HepG2 (cell line): ENCODE data around the gene MAT2A. TPM values are rescaled to one million over a fixed set of nuclear protein-coding genes. Genes with fewer than 3 reads are reported as not detected.
A peak's percentile ranks its signal among the peaks of the same experiment; 100 is the strongest.

ENCODE experiments used
- GZF1 ChIP-seq: sonication (generic); formaldehyde crosslinking; IDR thresholded peaks from 2 replicates; pipeline ENCODE4 v1.5.1; 2020; ENCODE audit warnings: mild to moderate bottlenecking, missing genetic modification reagents
- HDAC2 ChIP-seq: sonication (generic); formaldehyde crosslinking; IDR thresholded peaks from 2 replicates; pipeline ENCODE4 v1.4.0; 2020; ENCODE audit warnings: missing genetic modification reagents
- HES4 ChIP-seq: sonication (generic); formaldehyde crosslinking; IDR thresholded peaks from 2 replicates; pipeline ENCODE4 v1.9.0; 2021; ENCODE audit warnings: mild to moderate bottlenecking, missing genetic modification reagents, borderline replicate concordance
- HNF1B ChIP-seq: sonication (generic); formaldehyde crosslinking; IDR thresholded peaks from 2 replicates; pipeline ENCODE4 v1.5.1; 2020; ENCODE audit warnings: mild to moderate bottlenecking, moderate library complexity, missing genetic modification reagents
- NFE2L1 ChIP-seq: sonication (generic); formaldehyde crosslinking; IDR thresholded peaks from 2 replicates; pipeline ENCODE4 v1.4.0; 2020; ENCODE audit warnings: missing genetic modification reagents, mild to moderate bottlenecking, borderline replicate concordance
- ZNF136 ChIP-seq: sonication (generic); formaldehyde crosslinking; IDR thresholded peaks from 2 replicates; pipeline ENCODE4 v1.8.1; 2022; ENCODE audit warnings: low read depth, mild to moderate bottlenecking, moderate library complexity, missing genetic modification reagents
- ZNF235 ChIP-seq: sonication (generic); formaldehyde crosslinking; IDR thresholded peaks from 2 replicates; pipeline ENCODE4 v1.8.1; 2023; ENCODE audit warnings: mild to moderate bottlenecking, missing genetic modification reagents, borderline replicate concordance
- ZNF329 ChIP-seq: sonication (generic); formaldehyde crosslinking; IDR thresholded peaks from 2 replicates; pipeline ENCODE4 v1.9.0; 2021; ENCODE audit warnings: low read depth, mild to moderate bottlenecking, missing genetic modification reagents
- ZNF510 ChIP-seq: sonication (generic); formaldehyde crosslinking; IDR thresholded peaks from 2 replicates; pipeline ENCODE4 v1.4.0; 2020; ENCODE audit warnings: low read depth, mild to moderate bottlenecking, missing genetic modification reagents
- polyA plus RNA-seq, 8 experiments: library from polyadenylated mRNA; depleted of rRNA in 3 of 8; stranded (reverse) in 7 of 8; unstranded in 1 of 8; fragments of >200 nt; fragmentation: Illumina TruSeq in 4 of 8; extraction: Trizol in 4 of 8; gene quantifications; 2 replicates each; pipeline versions ENCODE4 v1.2.1 to v1.2.3, GENCODE V29; 2011 to 2016; ENCODE audit warnings: low read depth in 4 of 8, missing spikeins in 1 of 8, mixed read lengths in 1 of 8; ENCODE audit not compliant: insufficient read depth in 1 of 8
- total RNA-seq, 5 experiments: library from RNA; depleted of rRNA; stranded (reverse); fragments of >200 nt; fragmentation: Illumina TruSeq; extraction: Trizol; gene quantifications; 2 replicates each; pipeline ENCODE4 v1.2.3, GENCODE V29; 2016; ENCODE audit warnings: low read depth in 1 of 5
- TF ChIP-seq, protein P1 (sequence below): sonication (generic); formaldehyde crosslinking; IDR thresholded peaks from 2 replicates; pipeline ENCODE4 v1.4.0; 2020; ENCODE audit warnings: missing genetic modification reagents, borderline replicate concordance
- TF ChIP-seq, protein P2 (sequence below): sonication (generic); formaldehyde crosslinking; IDR thresholded peaks from 2 replicates; pipeline ENCODE4 v1.9.0; 2021; ENCODE audit warnings: mild to moderate bottlenecking, missing genetic modification reagents
- TF ChIP-seq, protein P3 (sequence below): sonication (generic); formaldehyde crosslinking; conservative IDR thresholded peaks from 2 replicates; pipeline ENCODE4 v1.4.0; 2020; ENCODE audit warnings: mild to moderate bottlenecking, missing genetic modification reagents, moderate library complexity

Gene MAT2A
- total and polyA plus RNA-seq, 2 of the 13 experiments (the other 11 are each of a cell fraction or from before 2014, with no cell fraction given), result 155 to 331 TPM

GRCh38 chr2:85503168-85503850 is 35.7 kb upstream of the MAT2A start (continued):
- TF ChIP-seq HNF1B, result no peak
- no peak for TF ChIP-seq GZF1 (CRISPR knock-in tag)
- TF ChIP-seq NFE2L1, result no peak
- no peak for TF ChIP-seq HDAC2
- TF ChIP-seq, protein P1, sequence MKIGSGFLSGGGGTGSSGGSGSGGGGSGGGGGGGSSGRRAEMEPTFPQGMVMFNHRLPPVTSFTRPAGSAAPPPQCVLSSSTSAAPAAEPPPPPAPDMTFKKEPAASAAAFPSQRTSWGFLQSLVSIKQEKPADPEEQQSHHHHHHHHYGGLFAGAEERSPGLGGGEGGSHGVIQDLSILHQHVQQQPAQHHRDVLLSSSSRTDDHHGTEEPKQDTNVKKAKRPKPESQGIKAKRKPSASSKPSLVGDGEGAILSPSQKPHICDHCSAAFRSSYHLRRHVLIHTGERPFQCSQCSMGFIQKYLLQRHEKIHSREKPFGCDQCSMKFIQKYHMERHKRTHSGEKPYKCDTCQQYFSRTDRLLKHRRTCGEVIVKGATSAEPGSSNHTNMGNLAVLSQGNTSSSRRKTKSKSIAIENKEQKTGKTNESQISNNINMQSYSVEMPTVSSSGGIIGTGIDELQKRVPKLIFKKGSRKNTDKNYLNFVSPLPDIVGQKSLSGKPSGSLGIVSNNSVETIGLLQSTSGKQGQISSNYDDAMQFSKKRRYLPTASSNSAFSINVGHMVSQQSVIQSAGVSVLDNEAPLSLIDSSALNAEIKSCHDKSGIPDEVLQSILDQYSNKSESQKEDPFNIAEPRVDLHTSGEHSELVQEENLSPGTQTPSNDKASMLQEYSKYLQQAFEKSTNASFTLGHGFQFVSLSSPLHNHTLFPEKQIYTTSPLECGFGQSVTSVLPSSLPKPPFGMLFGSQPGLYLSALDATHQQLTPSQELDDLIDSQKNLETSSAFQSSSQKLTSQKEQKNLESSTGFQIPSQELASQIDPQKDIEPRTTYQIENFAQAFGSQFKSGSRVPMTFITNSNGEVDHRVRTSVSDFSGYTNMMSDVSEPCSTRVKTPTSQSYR (CRISPR knock-in tag), result no peak
- no peak for TF ChIP-seq HES4 (CRISPR knock-in tag)
- TF ChIP-seq ZNF136 (CRISPR knock-in tag), result no peak
- TF ChIP-seq, protein P2, sequence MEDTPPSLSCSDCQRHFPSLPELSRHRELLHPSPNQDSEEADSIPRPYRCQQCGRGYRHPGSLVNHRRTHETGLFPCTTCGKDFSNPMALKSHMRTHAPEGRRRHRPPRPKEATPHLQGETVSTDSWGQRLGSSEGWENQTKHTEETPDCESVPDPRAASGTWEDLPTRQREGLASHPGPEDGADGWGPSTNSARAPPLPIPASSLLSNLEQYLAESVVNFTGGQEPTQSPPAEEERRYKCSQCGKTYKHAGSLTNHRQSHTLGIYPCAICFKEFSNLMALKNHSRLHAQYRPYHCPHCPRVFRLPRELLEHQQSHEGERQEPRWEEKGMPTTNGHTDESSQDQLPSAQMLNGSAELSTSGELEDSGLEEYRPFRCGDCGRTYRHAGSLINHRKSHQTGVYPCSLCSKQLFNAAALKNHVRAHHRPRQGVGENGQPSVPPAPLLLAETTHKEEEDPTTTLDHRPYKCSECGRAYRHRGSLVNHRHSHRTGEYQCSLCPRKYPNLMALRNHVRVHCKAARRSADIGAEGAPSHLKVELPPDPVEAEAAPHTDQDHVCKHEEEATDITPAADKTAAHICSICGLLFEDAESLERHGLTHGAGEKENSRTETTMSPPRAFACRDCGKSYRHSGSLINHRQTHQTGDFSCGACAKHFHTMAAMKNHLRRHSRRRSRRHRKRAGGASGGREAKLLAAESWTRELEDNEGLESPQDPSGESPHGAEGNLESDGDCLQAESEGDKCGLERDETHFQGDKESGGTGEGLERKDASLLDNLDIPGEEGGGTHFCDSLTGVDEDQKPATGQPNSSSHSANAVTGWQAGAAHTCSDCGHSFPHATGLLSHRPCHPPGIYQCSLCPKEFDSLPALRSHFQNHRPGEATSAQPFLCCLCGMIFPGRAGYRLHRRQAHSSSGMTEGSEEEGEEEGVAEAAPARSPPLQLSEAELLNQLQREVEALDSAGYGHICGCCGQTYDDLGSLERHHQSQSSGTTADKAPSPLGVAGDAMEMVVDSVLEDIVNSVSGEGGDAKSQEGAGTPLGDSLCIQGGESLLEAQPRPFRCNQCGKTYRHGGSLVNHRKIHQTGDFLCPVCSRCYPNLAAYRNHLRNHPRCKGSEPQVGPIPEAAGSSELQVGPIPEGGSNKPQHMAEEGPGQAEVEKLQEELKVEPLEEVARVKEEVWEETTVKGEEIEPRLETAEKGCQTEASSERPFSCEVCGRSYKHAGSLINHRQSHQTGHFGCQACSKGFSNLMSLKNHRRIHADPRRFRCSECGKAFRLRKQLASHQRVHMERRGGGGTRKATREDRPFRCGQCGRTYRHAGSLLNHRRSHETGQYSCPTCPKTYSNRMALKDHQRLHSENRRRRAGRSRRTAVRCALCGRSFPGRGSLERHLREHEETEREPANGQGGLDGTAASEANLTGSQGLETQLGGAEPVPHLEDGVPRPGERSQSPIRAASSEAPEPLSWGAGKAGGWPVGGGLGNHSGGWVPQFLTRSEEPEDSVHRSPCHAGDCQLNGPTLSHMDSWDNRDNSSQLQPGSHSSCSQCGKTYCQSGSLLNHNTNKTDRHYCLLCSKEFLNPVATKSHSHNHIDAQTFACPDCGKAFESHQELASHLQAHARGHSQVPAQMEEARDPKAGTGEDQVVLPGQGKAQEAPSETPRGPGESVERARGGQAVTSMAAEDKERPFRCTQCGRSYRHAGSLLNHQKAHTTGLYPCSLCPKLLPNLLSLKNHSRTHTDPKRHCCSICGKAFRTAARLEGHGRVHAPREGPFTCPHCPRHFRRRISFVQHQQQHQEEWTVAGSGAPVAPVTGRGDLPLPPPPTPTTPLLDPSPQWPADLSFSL, result 0 out of 2 replicates have a peak, but pooled peaks have one; percentile 27
- TF ChIP-seq ZNF329 (CRISPR knock-in tag), result 0 out of 2 replicates have a peak, but pooled peaks have one; percentile 43
- no peak for TF ChIP-seq ZNF510
- no peak for TF ChIP-seq ZNF235 (CRISPR knock-in tag)
- TF ChIP-seq, protein P3, sequence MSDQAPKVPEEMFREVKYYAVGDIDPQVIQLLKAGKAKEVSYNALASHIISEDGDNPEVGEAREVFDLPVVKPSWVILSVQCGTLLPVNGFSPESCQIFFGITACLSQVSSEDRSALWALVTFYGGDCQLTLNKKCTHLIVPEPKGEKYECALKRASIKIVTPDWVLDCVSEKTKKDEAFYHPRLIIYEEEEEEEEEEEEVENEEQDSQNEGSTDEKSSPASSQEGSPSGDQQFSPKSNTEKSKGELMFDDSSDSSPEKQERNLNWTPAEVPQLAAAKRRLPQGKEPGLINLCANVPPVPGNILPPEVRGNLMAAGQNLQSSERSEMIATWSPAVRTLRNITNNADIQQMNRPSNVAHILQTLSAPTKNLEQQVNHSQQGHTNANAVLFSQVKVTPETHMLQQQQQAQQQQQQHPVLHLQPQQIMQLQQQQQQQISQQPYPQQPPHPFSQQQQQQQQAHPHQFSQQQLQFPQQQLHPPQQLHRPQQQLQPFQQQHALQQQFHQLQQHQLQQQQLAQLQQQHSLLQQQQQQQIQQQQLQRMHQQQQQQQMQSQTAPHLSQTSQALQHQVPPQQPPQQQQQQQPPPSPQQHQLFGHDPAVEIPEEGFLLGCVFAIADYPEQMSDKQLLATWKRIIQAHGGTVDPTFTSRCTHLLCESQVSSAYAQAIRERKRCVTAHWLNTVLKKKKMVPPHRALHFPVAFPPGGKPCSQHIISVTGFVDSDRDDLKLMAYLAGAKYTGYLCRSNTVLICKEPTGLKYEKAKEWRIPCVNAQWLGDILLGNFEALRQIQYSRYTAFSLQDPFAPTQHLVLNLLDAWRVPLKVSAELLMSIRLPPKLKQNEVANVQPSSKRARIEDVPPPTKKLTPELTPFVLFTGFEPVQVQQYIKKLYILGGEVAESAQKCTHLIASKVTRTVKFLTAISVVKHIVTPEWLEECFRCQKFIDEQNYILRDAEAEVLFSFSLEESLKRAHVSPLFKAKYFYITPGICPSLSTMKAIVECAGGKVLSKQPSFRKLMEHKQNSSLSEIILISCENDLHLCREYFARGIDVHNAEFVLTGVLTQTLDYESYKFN (CRISPR knock-in tag), result peak; percentile 39
